Dermis blood vessel endothelial cell (primary cell): ENCODE data around the gene GRK5. TPM values are rescaled to one million over a fixed set of nuclear protein-coding genes. Genes with fewer than 3 reads are reported as not detected.

ENCODE experiments used
- DNase-seq: peaks from one replicate; pipeline ENCODE4 v3.0.0; 2010
- total RNA-seq: library from RNA; depleted of rRNA; stranded (reverse); fragments of >200 nt; gene quantifications from 2 replicates; pipeline ENCODE4 v1.2.3, GENCODE V29; 2014

GRK5 gene
- total RNA-seq, 1 donor from 2014 or later = 57.9 TPM

DNA sequence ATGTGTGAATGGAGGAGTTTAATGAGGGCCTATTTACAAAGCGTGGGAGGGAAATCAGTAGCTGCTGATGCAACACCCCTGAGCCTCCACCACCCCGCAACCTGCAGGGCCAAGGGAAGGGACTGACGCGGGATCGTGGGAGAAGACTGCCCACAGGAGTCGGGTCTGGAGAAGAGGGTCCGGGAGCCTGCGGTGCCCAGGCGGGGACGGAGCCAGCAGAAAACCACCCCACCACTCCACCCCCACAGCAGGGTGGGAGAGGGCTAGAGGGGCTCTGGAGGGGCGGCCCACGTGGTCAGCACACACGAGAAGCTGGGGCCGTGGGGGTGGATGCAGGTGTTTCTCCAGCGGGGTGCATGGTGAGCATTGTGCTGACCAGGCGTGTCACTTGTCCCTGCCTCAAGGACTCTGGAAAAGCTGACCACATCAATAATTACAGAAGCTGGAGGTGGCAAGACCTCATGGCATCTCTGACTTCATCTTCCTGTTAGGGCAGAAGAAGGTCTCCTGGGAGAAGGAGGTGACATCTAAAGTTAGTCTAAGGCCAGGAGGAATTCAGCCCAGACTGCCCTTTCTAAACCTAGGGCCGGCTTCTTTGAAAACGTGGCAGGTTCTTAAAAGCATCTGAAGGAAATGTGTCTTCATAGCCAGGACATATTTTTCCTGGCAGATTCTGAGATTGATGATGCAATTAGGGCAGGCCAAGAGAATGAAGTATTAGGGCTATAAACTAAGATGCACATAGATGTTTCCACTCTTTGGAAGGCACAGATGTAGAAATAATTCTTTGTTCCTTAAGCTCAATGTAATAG is 184.3 kb downstream of the GRK5 start:
- DNase-seq = no peak

DNA sequence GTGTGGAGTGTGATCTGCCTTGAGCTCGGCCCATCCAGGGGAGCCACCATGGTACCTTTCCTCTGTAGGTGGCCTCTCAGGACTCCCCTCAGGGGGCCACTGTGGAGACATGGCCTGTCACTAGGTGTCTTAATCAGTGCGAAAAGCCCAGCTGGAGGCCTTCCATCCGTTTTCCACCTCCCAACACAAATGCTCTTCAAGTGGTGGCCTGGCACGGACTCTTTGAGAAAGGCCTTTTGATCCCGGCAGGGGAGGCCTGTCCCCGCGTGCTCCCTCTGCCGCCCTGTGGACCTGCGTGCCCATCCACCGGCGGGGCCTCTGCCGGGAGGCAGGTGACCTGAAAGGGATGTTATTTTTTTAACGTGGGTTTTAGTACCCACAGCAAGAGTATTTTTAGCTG is 185.6 kb downstream of the GRK5 start:
- no peak for DNase-seq

DNA sequence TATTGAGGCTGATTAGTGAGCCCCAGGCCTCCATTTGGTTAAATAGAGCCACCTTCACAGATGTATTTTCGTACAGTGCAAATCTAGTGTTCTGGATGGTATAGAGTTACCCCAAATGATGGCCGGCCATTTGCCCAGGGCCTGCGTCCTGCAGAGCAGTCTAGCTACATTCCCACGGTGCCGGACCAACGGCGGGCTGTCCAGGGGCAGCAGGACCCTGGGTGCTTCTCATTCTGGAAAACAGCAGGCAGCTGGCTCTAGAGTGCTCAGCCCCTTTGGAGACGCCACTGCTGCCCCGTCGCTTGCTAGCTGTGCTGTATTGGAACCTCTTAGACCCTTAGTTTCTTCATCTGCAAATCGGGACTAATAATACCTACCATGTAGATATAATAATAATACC is 186.1 kb downstream of the GRK5 start:
- DNase-seq = no peak

DNA sequence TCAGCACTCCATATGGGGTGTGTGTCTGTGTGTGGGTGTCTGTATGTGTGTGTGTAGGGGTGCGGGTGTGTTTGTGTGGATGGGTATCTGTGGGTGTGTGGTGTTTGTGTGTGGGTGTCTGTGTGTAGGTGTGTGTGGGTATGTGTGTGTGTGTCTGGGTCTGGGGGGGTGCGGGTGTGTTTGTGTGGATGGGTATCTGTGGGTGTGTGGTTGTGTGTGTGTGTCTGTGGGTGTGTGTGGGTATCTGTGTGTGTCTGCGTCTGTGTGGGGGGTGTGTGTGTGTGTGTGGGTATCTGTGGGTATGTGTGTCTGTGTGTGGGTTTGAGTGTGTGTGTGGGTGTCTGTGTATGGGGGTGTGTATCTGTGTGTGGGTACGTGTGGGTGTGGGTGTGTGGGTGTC is 186.5 kb downstream of the GRK5 start:
- DNase-seq = no peak

DNA sequence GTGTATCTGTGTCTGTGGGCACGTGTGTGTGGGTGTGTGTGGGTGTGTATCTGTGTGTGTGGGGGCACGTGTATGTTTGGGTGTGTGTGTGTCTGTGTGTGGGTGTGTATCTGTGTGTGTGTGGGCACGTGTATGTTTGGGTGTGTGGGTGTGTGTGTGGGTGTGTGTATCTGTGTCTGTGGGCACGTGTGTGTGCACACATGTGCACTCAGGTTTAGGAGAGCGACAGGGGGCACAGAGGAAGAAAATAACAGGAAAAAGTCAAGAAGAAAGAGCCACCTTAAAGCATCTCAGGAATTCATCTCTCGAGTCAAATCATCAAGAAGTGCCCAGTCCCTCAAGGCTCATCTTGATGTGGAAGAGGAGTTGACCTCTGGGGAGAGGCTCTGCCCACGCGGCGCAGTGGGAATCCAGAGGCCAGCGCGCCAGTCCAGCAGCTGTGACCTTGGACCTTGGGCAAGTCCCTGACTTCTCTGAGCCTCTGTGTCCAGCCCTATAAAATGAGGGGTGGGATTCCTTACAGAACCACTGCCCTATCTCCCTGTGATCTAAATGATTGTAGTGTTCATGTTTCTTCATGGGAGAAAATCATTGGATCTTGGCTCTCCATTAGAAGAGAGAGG is 187.4 kb downstream of the GRK5 start:
- DNase-seq = no peak

DNA sequence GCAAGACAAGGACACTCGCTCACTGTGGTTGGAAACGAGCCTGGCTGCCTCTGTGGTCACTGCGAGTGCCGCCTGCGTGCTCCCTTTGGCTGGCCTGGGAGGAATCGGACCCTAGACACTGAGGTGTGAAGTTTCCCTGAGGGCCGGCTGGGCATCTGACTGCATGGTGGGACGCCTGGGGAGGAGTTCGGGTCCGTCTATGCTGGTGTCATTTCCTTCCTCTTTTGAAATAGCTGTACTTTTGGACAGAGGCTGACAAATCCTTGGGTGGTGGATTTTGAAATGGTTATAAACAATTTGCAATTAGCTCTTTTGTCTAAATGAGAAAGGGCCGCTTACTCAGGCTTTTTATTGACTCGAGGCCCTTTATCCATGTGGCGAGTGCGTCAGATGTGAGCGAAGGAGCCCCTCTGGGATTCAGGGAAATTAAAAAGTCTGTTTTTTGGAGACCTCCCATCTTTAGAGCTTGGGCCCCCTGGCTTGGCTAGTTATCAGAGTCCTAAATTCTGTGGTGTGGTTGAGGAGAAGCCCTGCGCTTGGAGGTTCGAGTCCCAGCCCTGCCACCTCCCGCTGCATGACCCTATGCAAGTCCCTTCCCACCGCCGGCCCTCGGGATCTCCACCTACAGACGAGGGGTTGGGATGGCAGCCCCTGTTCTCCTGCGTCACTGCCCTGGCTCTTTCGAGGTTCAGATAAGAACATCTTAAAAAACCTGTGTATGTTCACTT is 188.1 kb downstream of the GRK5 start:
- peak; percentile 61 for DNase-seq

DNA sequence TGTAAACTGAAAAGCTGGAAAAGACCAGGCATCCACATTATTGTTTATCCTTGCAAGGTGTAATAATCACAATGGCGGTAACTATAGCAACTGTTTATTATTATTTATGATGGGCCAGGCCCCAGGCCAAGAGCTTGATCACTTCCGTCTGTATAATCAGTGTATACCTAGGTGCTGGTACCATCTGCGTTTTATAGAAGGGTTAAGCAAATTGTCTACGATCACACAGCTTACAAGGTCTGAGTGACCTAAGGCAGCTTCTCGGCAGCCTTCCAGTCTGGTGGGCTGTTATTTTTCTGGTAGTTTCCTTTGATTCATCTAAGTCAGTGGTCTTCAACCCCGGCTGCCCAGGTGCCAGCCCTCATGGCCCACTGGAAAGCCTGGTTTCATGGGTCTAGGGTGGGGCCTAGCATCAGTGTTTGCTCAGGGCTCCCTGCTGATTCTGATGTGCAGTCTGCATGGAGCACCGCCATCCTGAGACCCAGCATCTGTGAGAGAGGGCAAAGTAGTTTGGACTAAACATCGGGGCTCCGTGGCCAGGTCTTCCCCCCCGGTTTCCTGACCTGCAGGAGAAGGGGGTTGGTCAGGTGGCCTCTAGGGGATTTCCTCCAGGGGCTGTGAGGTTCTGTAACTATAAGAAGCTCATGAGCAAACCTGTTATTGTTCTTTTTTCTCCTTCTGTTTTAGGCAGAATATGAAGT is 188.8 kb downstream of the GRK5 start:
- no peak for DNase-seq

DNA sequence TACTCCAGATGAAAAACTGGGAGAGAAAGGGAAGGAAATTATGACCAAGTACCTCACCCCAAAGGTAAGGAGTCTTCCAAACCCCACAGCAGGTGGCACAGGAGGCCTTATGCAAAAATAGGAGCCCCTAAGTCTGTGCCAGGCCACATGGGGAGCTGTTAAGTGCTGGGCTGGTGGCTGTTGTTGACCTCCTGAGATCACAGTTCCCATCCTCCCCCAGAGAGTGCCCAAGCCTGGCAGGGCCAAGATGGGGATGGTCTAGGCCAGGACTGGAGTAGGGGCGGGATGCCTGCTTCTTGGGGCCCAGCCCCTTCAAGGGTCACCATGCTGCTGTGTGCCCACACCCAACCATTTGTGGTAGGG is 189.3 kb downstream of the GRK5 start:
- DNase-seq = no peak

DNA sequence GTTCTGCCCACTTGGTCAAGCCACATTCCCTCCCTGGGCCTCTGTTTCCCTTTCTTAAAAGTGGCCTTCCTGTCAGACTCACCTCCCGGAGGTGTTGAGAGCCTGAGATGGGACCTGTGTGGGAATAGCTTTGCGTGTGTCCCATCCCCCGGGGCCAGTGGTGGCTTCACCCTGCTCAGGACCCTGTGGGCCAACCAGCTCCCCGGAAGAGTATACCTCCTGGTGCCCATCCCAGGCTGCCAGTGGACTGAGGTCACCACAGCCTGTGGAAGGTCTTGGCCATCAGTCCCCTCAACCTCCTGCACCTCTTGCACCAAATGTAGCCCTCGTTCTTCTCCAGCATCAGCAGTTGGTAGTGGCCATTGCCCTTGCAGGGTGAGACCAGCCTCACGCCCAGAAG is 190.0 kb downstream of the GRK5 start:
- DNase-seq = no peak

DNA sequence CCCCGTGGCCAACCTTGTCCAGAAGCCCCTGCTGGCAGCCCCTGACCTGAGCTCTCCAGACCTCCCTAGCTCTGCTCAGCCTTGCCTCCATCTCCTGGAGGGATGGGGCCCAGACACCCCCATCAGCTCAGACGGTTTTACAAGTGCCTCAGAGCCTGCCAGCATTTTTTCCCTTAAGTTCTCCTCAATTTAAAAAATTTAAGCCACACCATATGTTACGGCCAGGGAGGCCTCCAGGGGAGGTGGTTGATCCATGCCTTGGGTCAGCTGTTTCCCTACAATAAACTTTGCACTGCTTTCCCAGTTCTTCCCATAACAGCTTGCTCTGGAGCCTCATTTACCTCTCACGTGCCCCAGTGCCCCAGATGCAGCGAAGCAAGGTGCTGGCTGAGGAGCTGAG is 191.6 kb downstream of the GRK5 start:
- no peak for DNase-seq

DNA sequence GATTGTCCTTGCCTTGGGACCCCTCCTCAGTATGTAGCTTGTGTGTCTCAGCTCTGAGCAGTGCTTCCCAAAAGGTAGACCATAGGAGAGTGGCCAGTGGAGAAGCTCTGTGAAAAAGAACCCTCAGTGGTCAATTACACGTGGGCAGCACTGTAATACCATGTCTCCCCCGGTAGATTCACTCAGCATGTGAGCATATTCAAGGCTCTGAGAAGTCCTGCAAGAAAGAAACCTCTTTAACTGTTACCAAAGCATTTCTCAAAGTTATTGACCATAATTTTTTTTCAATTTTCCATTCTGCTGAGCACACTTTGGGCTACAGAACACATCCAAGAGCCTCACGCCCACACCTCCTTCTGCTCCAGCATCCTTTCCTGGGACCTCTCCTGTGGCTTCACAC is 192.1 kb downstream of the GRK5 start:
- no peak for DNase-seq

DNA sequence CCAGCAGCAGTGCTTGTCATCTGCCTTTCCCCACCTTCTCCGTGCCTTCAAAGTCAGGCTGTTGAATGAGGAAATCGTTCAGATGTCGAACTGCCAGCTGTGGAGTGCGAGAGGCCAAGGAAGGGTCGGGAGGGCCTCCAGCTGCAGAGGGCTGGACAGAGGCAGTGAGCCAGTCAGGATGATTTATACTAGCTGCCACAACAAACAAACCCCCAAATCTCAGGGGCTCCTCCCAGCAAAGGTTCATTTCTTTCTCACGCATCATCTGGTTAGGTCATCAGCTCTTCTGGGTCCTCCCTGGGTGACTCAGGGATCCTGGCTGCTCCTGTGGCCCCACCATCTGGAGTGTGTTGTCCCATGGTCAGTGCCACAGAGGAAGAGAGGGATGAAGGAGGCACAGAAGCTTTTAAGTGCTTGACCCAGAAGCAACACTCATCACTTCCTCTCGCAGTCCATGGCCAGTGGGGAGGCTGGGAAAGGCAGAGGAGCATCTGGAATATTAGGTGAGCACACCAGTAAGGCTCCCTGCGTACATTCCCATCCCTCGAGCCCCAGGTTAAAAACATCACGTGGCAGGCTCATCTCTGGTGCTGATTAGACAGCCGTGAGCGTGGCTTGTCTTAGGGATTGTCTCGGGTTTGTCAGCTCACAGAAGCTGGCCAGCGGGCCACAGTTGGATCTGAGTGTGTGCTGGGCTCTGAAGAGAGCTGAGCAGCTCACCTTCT is 194.5 kb downstream of the GRK5 start:
- DNase-seq = peak; percentile 91

DNA sequence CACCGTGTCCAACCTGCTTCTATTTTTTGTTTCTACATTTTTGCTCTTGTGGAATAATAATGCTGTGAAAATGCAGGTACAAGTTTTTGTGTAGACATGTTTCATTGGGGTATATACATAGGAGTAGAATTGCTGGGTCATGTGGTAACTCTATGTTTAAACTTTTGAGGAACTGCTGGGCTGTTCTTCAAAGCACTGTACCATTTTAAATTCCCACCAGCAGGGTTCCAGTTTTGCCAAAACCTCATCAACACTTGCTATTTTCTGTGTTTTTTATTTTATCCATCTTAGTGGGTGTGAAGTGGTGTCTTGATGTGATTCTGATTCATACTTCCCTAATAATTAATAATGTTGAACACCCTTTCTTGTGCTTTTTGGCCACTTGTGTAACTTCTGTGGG is 196.6 kb downstream of the GRK5 start:
- no peak for DNase-seq

DNA sequence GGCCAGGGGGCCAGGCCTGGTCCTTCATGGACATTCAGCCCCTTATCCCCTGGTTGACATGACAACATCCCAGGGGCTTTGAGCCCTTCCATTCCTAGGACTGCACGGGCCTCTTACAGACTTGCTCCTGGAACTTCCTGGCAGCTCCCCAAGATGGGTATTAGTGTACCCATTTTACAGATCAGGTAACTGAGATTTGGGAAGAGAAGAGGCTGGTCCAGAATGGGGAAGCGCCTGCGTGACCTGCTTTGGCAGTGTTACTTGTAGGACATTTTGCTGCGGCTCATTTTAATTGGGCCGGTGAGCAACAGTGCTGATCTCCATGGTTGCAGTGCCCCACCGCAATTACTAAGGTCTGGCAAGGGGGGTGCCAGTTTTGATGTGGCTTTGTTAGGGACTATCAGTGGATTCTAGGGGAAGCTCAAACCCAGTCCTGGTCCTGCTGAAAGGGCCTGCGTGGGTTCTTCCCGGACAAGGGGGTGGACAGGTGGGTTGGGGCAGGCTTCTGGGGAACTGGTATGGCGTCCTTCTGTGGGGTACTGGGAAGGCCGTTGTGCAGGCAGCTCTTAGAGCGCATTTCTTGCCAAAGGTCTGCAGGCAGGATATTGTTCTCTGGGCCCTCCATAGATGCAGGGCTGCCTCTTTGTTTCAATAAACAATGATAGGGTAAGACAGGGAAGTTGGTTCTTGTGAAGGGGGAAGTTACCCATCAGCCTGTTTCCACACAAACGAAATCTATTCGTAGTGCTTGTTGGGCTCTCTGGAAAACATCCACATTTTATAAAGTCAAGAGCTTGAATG is 197.5 kb downstream of the GRK5 start:
- peak; percentile 83 for DNase-seq

DNA sequence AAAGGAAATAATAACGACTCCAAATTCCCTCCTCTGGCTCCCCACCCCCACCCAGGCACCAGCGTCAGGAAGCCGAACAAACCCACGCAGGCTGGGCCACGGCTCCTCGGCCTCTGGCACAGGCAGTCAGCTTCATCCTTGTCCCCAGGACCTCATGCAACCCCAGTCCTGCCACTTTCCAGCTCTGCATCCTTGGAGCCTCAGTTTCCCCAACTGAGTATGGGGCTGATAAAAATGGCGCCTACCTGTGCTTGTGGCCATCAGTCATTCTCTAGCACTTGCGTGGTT is 198.1 kb downstream of the GRK5 start:
- DNase-seq = no peak

DNA sequence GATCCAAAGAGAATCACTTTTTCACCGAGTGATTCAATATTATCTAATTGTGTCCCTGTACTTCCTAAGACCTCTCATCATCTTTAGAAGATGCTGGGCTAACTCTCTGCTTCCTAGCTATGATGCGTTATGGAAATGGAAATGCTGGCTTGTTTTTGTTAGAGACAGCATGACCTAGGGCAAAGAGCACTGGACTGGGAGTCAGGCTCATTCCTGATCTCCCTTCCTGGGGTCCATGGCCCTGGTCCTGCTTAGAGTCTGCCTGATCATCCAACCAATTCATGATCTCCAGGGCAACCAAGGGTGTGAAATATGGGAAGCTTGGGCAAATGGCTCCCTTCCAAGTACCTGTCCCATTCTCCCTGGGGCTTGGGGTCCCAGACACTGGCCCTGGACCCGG is 198.8 kb downstream of the GRK5 start:
- DNase-seq = no peak

DNA sequence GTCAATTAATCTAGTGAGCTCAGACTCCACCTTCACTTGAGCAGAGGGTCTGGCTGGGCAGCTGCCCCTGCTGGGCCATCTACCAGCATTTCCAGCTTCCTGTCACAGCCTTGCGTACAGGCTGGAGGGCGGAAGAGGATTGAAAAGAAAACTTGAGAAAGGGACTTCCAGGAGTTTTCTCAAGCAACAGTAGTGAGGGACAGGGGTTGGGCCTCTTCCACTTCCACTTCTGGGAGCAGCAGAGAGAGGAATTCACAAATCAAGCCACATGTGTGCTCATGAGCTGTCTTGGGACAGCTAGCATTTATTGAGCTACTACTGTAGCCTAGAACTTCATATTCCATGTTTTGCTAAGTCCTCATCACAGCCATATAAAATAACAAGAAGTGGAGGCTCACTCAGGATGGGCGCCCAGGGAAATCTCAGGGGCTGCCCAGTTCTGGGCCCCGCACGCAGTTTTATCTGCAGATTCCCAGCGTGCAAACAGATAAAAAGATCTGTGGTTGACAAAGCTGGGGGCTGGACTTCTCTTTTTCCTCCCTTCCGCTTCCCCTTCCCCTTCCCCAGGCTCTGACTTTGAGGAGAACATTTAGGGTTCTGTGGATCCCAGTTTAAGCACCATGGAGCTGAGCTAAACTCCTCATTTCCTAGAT is 199.4 kb downstream of the GRK5 start:
- no peak for DNase-seq

DNA sequence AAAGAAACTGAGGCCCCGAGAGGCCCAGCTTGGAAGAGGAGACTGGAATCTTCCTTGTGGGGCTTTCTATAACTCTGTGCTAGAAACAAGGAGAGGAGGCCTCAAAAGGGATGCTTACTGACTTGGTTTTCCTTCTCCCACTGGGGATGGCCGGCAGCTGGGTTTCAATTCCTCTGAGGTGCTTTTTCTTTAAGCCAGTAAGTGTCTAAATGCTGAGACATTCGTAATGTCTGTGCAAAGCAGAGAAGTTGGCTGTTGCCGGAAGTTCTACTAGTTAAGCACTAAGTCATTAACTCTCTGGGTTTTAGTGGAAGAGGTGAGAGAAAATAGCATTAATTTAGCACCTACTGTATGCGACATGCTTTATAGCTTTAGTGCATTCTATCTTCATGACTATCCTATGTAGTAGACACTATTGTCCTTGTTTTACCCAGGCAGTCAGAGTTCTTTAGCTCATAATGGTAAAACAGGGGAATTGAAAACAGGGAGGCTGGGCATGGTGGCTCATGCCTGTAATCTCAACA is 199.9 kb downstream of the GRK5 start:
- no peak for DNase-seq

DNA sequence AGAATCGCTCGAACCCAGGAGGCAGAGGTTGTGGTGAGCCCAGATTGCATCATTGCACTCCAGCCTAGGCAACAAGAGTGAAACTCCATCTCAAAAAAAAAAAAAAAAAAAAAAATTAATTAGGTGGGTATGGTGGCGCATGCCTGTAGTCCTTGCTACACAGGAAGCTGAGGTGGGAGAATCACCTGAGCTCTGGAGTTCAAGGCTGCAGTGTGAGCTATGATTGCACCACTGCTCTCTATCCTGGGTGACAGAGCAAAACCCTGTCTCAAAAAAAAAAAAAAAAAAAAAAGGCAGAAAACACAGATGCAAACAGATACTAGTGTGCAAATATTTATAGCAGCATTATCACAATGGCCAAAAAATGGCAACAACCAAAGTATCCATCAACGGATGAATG is 200.7 kb downstream of the GRK5 start:
- no peak for DNase-seq

DNA sequence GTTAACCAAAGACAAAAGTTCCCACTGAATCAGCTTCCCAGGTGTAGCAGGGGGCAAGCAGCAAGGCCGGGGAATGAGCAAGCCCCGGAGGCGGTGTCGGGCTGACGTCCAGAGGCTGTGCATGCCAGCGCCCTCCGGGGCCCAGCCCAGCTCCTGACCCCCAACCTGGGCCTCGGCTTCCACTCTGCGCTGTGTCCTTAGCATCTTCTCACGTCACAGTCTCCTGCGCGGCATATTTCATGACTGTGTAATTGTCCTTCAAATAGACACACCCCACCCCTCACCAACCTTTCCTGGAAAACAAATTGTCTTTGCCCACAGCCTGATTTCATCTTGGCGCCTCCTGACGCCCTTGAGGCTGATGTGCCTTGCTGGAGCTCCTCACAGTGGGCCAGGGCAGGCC is 201.6 kb downstream of the GRK5 start:
- DNase-seq = peak; percentile 79

DNA sequence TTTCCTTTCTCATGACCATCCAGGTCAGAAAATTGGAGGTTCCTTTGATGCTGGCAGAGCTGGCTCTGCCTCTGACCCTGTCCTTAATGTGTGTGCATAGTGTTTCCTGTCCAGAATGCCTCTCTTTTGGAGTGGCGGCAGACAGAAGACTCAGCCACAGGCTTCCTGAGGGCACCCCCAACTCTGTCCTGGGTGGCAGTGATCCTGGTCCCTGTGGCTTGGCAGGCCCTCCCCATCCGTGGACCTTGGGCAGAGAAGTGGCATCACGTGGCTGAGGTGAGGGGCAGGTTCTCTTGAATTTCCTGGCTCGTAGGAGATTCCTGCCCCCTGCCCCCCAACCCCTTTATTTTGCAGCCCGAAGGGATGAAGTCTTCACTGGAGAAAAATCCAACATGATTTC is 202.0 kb downstream of the GRK5 start:
- no peak for DNase-seq
